Gastroesophageal sphincter (tissue), 3 donors: ENCODE data around the gene RGPD6.
"Not testable (repeated sequence)": the region's sequence is repeated elsewhere in the genome, so short reads cannot be mapped to it uniquely, and the experiment has no call there.

Experiments used
- CTCF ChIP-seq, 4 experiments: fragments of 200-600 bp in 2 of 4; fragments of 450-650 bp in 2 of 4; sonication (generic) in 1 of 4; IDR thresholded peaks; one replicate each; pipeline ENCODE4 v1.5.1; 2017 to 2019; ENCODE audit warnings: antibody characterized with exemption in 4 of 4, mild to moderate bottlenecking in 2 of 4, moderate library complexity in 2 of 4
- EP300 ChIP-seq: sonication (generic); formaldehyde crosslinking; IDR thresholded peaks from one replicate; pipeline ENCODE4 v1.6.1; 2017; ENCODE audit warnings: antibody characterized with exemption, mild to moderate bottlenecking
- POLR2A ChIP-seq, 2 donors: fragments of 450-650 bp; IDR thresholded peaks; one replicate each; pipeline ENCODE4 v1.6.1; 2017; ENCODE audit warnings: antibody characterized with exemption in 2 of 2, mild to moderate bottlenecking in 2 of 2, moderate library complexity in 1 of 2
- POLR2AphosphoS5 ChIP-seq: sonication (generic); formaldehyde crosslinking; IDR thresholded peaks from one replicate; pipeline ENCODE4 v1.6.1; 2017; ENCODE audit warnings: antibody characterized with exemption

- TF ChIP-seq CTCF (IDR thresholded peaks at IDR 0.05); EP300; POLR2AphosphoS5; POLR2A (IDR thresholded peaks at IDR 0.05): not testable (repeated sequence)
These were observed 100.1 kb downstream of the RGPD6 start for GRCh38 chr2:110476952-110477351.
